HepG2 (cell line): ENCODE results near the gene SLC5A10. TPM values are rescaled to one million over a fixed set of nuclear protein-coding genes. Genes with fewer than 3 reads are reported as not detected.
A peak's percentile ranks its signal among the peaks of the same experiment; 100 is the strongest.

ENCODE experiments used
- AKAP8 ChIP-seq: sonication (generic); formaldehyde crosslinking; IDR thresholded peaks from 2 replicates; pipeline ENCODE4 v1.5.1; 2020; ENCODE audit warnings: mild to moderate bottlenecking, missing genetic modification reagents
- ATF2 ChIP-seq: sonication (generic); formaldehyde crosslinking; IDR thresholded peaks from 2 replicates; pipeline ENCODE4 v1.4.0; 2020; ENCODE audit warnings: missing genetic modification reagents
- IKZF1 ChIP-seq: fragments of 450-650 bp; IDR thresholded peaks from 2 replicates; pipeline ENCODE4 v1.7.1; 2016
- JUND ChIP-seq: sonication (generic); formaldehyde crosslinking; IDR thresholded peaks from 2 replicates; pipeline ENCODE4 v1.8.0; 2022; ENCODE audit warnings: mild to moderate bottlenecking, missing genetic modification reagents
- KAT7 ChIP-seq: IDR thresholded peaks from 2 replicates; pipeline ENCODE4 v1.6.1; 2018; ENCODE audit warnings: borderline replicate concordance, missing compliant biosample characterization
- NAIF1 ChIP-seq: sonication (generic); formaldehyde crosslinking; IDR thresholded peaks from 2 replicates; pipeline ENCODE4 v1.5.0; 2020; ENCODE audit warnings: mild to moderate bottlenecking, missing genetic modification reagents, borderline replicate concordance
- PAX8 ChIP-seq: sonication (generic); formaldehyde crosslinking; IDR thresholded peaks from 2 replicates; pipeline ENCODE4 v1.8.0; 2022; ENCODE audit warnings: mild to moderate bottlenecking, missing genetic modification reagents, borderline replicate concordance
- POLR2A ChIP-seq, 2 experiments: IDR thresholded peaks; 2 replicates each; pipeline ENCODE4 v1.6.1; 2011; ENCODE audit warnings: low read depth in 2 of 2, low read length in 2 of 2, mild to moderate bottlenecking in 1 of 2, moderate library complexity in 1 of 2; ENCODE audit not compliant: insufficient read depth in 1 of 2
- RELA ChIP-seq: sonication (generic); formaldehyde crosslinking; IDR thresholded peaks from 2 replicates; pipeline ENCODE4 v1.4.0; 2020; ENCODE audit warnings: missing genetic modification reagents
- TARDBP ChIP-seq: sonication (generic); formaldehyde crosslinking; IDR thresholded peaks from 2 replicates; pipeline ENCODE4 v1.8.0; 2022; ENCODE audit warnings: mild to moderate bottlenecking, missing genetic modification reagents
- WIZ ChIP-seq: sonication (generic); formaldehyde crosslinking; IDR thresholded peaks from 2 replicates; pipeline ENCODE4 v1.5.1; 2020; ENCODE audit warnings: mild to moderate bottlenecking, missing genetic modification reagents
- XRCC5 ChIP-seq: fragments of 200-400 bp; formaldehyde crosslinking; optimal IDR thresholded peaks from 2 replicates; pipeline ENCODE3; 2017; ENCODE audit warnings: mild to moderate bottlenecking, low read length
- ZBTB14 ChIP-seq: sonication (generic); formaldehyde crosslinking; IDR thresholded peaks from 2 replicates; pipeline ENCODE4 v1.4.0; 2020; ENCODE audit warnings: missing genetic modification reagents
- ZBTB38 ChIP-seq: sonication (generic); formaldehyde crosslinking; IDR thresholded peaks from 2 replicates; pipeline ENCODE4 v1.5.1; 2020; ENCODE audit warnings: mild to moderate bottlenecking, missing genetic modification reagents
- ZBTB7A ChIP-seq: sonication (generic); formaldehyde crosslinking; IDR thresholded peaks from 2 replicates; pipeline ENCODE4 v1.8.0; 2022; ENCODE audit warnings: mild to moderate bottlenecking, missing genetic modification reagents
- ZEB1 ChIP-seq: IDR thresholded peaks from 2 replicates; pipeline ENCODE4 v1.6.1; 2012; ENCODE audit warnings: mild to moderate bottlenecking, low read depth, inconsistent platforms; ENCODE audit not compliant: insufficient replicate concordance
- ZFX ChIP-seq: sonication (generic); formaldehyde crosslinking; IDR thresholded peaks from 2 replicates; pipeline ENCODE4 v1.4.0; 2020; ENCODE audit warnings: mild to moderate bottlenecking, low read depth, missing genetic modification reagents, moderate library complexity
- ZMYM3 ChIP-seq: sonication (generic); formaldehyde crosslinking; IDR thresholded peaks from 2 replicates; pipeline ENCODE4 v1.5.1; 2020; ENCODE audit warnings: mild to moderate bottlenecking, missing genetic modification reagents
- ZNF704 ChIP-seq: sonication (generic); formaldehyde crosslinking; IDR thresholded peaks from 2 replicates; pipeline ENCODE4 v1.8.1; 2023; ENCODE audit warnings: mild to moderate bottlenecking, inconsistent platforms, moderate library complexity, missing genetic modification reagents, borderline replicate concordance
- ZNF768 ChIP-seq: sonication (generic); formaldehyde crosslinking; IDR thresholded peaks from 2 replicates; pipeline ENCODE4 v1.4.0; 2020; ENCODE audit warnings: missing genetic modification reagents
- polyA plus RNA-seq, 8 experiments: library from polyadenylated mRNA; depleted of rRNA in 3 of 8; stranded (reverse) in 7 of 8; unstranded in 1 of 8; fragments of >200 nt; fragmentation: Illumina TruSeq in 4 of 8; extraction: Trizol in 4 of 8; gene quantifications; 2 replicates each; pipeline versions ENCODE4 v1.2.1 to v1.2.3, GENCODE V29; 2011 to 2016; ENCODE audit warnings: low read depth in 4 of 8, missing spikeins in 1 of 8, mixed read lengths in 1 of 8; ENCODE audit not compliant: insufficient read depth in 1 of 8
- total RNA-seq, 5 experiments: library from RNA; depleted of rRNA; stranded (reverse); fragments of >200 nt; fragmentation: Illumina TruSeq; extraction: Trizol; gene quantifications; 2 replicates each; pipeline ENCODE4 v1.2.3, GENCODE V29; 2016; ENCODE audit warnings: low read depth in 1 of 5
- TF ChIP-seq, protein P1 (sequence below): sonication (generic); formaldehyde crosslinking; IDR thresholded peaks from 2 replicates; pipeline ENCODE4 v1.5.1; 2020; ENCODE audit warnings: mild to moderate bottlenecking, missing genetic modification reagents, moderate library complexity

Gene SLC5A10
- total and polyA plus RNA-seq, 2 of the 13 experiments (the other 11 are each of a cell fraction or from before 2014, with no cell fraction given) = 0.05 TPM; not detected in 1

DNA sequence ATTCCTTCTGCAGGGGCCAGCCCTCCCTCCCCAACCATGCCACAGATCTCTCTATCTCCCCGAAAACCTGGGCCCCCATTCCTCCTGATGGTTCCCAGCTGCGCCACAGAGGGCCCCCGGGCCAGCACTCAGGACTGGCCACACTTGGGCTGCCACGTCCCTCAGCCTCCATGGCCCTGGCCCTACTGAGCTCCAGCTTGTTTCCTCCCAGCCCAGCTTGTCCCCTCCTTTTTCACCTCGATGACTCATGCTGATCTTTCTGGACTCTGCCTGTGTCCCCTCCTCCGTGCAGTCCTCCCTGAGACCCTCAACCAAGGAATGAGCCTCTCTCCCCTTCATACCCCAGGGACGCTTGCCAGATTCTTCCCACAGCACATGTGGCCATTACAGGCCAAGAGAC lies 63.5 kb downstream of the SLC5A10 start (continued):
- TF ChIP-seq ZNF704 (CRISPR knock-in tag) = no peak
- no peak for TF ChIP-seq ZBTB38
- no peak for TF ChIP-seq AKAP8 (CRISPR knock-in tag)
- TF ChIP-seq ZFX (CRISPR knock-in tag) = 0 out of 2 replicates have a peak, but pooled peaks have one; percentile 21
- no peak for TF ChIP-seq KAT7 (CRISPR knock-in tag)
- TF ChIP-seq TARDBP (CRISPR knock-in tag) = no peak
- peak; percentile 82; the same call in 1 of the 2 replicates for TF ChIP-seq JUND
- no peak for TF ChIP-seq ZNF768 (CRISPR knock-in tag)
- no peak for TF ChIP-seq ATF2 (CRISPR knock-in tag)
- TF ChIP-seq XRCC5 = no peak
- TF ChIP-seq ZMYM3 = peak; percentile 91
- TF ChIP-seq ZBTB14 (CRISPR knock-in tag) = no peak
- TF ChIP-seq IKZF1 = no peak
- TF ChIP-seq WIZ (CRISPR knock-in tag) = no peak
- TF ChIP-seq, protein P1, sequence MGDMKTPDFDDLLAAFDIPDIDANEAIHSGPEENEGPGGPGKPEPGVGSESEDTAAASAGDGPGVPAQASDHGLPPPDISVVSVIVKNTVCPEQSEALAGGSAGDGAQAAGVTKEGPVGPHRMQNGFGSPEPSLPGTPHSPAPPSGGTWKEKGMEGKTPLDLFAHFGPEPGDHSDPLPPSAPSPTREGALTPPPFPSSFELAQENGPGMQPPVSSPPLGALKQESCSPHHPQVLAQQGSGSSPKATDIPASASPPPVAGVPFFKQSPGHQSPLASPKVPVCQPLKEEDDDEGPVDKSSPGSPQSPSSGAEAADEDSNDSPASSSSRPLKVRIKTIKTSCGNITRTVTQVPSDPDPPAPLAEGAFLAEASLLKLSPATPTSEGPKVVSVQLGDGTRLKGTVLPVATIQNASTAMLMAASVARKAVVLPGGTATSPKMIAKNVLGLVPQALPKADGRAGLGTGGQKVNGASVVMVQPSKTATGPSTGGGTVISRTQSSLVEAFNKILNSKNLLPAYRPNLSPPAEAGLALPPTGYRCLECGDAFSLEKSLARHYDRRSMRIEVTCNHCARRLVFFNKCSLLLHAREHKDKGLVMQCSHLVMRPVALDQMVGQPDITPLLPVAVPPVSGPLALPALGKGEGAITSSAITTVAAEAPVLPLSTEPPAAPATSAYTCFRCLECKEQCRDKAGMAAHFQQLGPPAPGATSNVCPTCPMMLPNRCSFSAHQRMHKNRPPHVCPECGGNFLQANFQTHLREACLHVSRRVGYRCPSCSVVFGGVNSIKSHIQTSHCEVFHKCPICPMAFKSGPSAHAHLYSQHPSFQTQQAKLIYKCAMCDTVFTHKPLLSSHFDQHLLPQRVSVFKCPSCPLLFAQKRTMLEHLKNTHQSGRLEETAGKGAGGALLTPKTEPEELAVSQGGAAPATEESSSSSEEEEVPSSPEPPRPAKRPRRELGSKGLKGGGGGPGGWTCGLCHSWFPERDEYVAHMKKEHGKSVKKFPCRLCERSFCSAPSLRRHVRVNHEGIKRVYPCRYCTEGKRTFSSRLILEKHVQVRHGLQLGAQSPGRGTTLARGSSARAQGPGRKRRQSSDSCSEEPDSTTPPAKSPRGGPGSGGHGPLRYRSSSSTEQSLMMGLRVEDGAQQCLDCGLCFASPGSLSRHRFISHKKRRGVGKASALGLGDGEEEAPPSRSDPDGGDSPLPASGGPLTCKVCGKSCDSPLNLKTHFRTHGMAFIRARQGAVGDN (CRISPR knock-in tag) = peak; percentile 45
- TF ChIP-seq PAX8 = no peak
- TF ChIP-seq ZBTB7A = 0 out of 2 replicates have a peak, but pooled peaks have one; percentile 44
- TF ChIP-seq NAIF1 (CRISPR knock-in tag) = no peak
- TF ChIP-seq ZEB1 = no peak
- TF ChIP-seq RELA = no peak
- no peak for TF ChIP-seq POLR2A (IDR thresholded peaks at IDR 0.05; ENCODE audit: insufficient read depth in 1 of 2, low read depth in 2 of 2, low read length in 2 of 2)
